Measurements from ENCODE around the gene COL19A1. TPM values are rescaled to one million over a fixed set of nuclear protein-coding genes. Genes with fewer than 3 reads are reported as not detected.

The COL19A1 gene
- polyA plus RNA-seq, 1 of the 3 experiments (the other 2 are of a cell fraction) = 0.15 TPM

- H3K27me3 ChIP-seq (ENCODE audit: insufficient read depth) = no peaks in the 10 kb centered on the region
- H3K4me3 ChIP-seq (ENCODE audit: low read depth in 2 of 2, low read length in 1 of 2) = no peak overlapping the region
- TF ChIP-seq RFX5 (IDR thresholded peaks at IDR 0.05; ENCODE audit: low read length) (no peak), YY1 (IDR thresholded peaks at IDR 0.05; ENCODE audit: low read depth) (no peak), ZBTB33 (IDR thresholded peaks at IDR 0.05; ENCODE audit: borderline replicate concordance, low read depth) (no peak), IRF3 (IDR thresholded peaks at IDR 0.05; ENCODE audit: low read depth, low read length) (no peak), RXRA (IDR thresholded peaks at IDR 0.05; ENCODE audit: borderline replicate concordance, low read depth) (no peak), EZH2phosphoT487 (IDR thresholded peaks at IDR 0.05; ENCODE audit: borderline replicate concordance, low read depth) (no peak), JUND (IDR thresholded peaks at IDR 0.05) (no peak), RCOR1 (IDR thresholded peaks at IDR 0.05; ENCODE audit: low read length) (no peak), NRF1 (IDR thresholded peaks at IDR 0.05; ENCODE audit: low read depth, low read length) (no peak), GATA2 (CRISPR knock-in tag; IDR thresholded peaks at IDR 0.05) (no peak), TCF12 (IDR thresholded peaks at IDR 0.05) (no peak), SIN3A (IDR thresholded peaks at IDR 0.05; ENCODE audit: borderline replicate concordance, low read depth, low read length) (no peak), EP300 (IDR thresholded peaks at IDR 0.05; ENCODE audit: borderline replicate concordance in 1 of 2, low read depth in 1 of 2, low read length in 1 of 2) (no peak), SMC3 (IDR thresholded peaks at IDR 0.05; ENCODE audit: low read depth, low read length) (no peak), FOXM1 (IDR thresholded peaks at IDR 0.05; ENCODE audit: low read depth) (no peak), FOSL2 (IDR thresholded peaks at IDR 0.05; ENCODE audit: borderline replicate concordance, low read depth) (no peak), NFIC (IDR thresholded peaks at IDR 0.05; ENCODE audit: borderline replicate concordance) (no peak), MXI1 (IDR thresholded peaks at IDR 0.05; ENCODE audit: low read depth, low read length) (no peak)
- H3K36me3 ChIP-seq (replicated peaks in 1 of 2; ENCODE audit: control insufficient read depth in 1 of 2, insufficient read depth in 2 of 2, low read length in 1 of 2) = no peaks in the 10 kb centered on the region
- H4K20me1 ChIP-seq (ENCODE audit: insufficient read depth) = no peaks in the 10 kb centered on the region
- no peak overlapping the region for H3K27ac ChIP-seq (ENCODE audit: low read depth in 2 of 2, low read length in 1 of 2)
- no peak for DNase-seq
- H2AFZ ChIP-seq (ENCODE audit: low read depth) = no peak overlapping the region
- H3K9ac ChIP-seq = no peak overlapping the region
- no peaks in the 10 kb centered on the region; the same call in 1 of the 2 replicates for H3K79me2 ChIP-seq (ENCODE audit: insufficient read depth)
- POLR2A ChIA-PET = no interaction called here
- peaks cover 0 to 8% of the 10 kb centered on the region in 2 experiments; a peak in 3 of 4 replicates for H3K4me1 ChIP-seq (ENCODE audit: control insufficient read depth in 1 of 2, insufficient read depth in 2 of 2, low read depth in 1 of 2, low read length in 1 of 2)
- no peak overlapping the region for H3K4me2 ChIP-seq
- no peaks in the 10 kb centered on the region for H3K9me2 ChIP-seq
- CTCF ChIA-PET = interaction anchor here (2.0 kb wide), 1 partner anchor 240 kb away, joined by 5 read pairs; no protein-coding TSS in a partner anchor
- WGBS (ENCODE audit: low lambda C conversion rate) = 100% methylated on average over 1 of the region's 1 CpG
- peaks cover 7% of the 10 kb centered on the region for H3F3A ChIP-seq (replicated peaks; ENCODE audit: insufficient read depth)
- H3K9me3 ChIP-seq = no peaks in the 10 kb centered on the region
Measured at GRCh38 chr6:69868961-69869360, 2.6 kb downstream of the COL19A1 start.

All from SK-N-SH (cell line).